ENCODE measurements around the gene SIGLEC9.

SIGLEC9 gene

DNA sequence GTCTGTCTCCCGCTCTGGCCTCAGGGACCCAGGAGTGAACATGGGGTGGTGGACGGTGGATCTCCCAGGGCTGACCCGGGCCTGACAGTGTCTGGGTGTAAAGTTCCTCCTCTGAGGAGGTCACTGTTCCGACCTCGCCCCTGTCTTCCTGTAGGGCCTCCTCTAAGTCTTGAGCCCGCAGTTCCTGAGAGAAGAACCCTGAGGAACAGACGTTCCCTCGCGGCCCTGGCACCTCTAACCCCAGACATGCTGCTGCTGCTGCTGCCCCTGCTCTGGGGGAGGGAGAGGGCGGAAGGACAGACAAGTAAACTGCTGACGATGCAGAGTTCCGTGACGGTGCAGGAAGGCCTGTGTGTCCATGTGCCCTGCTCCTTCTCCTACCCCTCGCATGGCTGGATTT is at the start of gene SIGLEC9:
Gene SIGLEC9 (plus strand): TSS at position 178 of the 400 bp plus-strand sequence. CDS start 69 bp downstream, at position 247.
- no peak for DNase-seq

DNA sequence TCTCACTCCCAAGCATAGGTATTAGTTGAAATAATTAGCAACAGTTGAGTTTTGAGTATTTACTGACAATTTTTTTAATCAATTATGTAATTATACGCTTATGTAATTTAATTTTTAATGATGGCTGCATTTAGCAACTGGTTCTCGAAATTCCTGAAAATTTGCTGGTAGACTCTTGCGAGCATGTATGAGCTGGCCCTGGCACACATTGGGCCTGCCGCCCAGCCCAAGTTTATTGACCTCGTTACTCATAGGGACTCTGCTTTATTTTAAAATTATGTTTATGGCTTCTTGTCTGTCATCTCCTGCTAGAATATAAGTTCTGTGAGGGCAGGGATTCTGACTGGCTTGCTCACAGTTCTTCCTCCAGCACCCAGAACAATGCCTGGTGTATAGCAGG is 48.7 kb upstream of the SIGLEC9 start:
- no peak for DNase-seq

DNA sequence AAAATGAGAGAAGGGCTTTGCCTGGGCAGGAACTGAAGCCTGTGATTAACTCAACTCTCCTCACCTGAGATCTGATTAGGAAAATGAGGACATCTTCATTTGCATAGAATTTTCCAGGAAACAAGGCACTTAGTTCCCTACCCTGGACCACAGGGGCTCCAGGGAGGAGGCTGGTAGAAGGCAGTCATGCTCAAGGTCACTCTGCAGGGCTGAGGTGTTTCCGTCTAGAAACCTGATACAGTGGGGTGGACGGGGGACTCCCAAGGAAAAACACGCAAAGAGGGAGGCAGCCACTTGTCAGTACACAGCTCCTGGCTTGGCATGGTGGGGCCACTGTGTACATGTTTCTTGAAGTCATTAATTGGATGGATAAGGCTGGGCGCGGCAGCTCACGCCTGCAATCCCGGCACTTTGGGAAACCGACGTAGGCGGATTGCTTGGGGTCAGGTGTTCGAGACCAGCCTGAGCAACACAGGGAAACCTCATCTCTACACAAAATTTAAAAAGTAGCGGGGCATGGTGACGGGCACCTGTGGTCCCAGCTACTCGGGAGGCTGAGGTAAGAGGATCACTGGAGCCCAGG is 48.0 kb upstream of the SIGLEC9 start:
- no peak for DNase-seq

DNA sequence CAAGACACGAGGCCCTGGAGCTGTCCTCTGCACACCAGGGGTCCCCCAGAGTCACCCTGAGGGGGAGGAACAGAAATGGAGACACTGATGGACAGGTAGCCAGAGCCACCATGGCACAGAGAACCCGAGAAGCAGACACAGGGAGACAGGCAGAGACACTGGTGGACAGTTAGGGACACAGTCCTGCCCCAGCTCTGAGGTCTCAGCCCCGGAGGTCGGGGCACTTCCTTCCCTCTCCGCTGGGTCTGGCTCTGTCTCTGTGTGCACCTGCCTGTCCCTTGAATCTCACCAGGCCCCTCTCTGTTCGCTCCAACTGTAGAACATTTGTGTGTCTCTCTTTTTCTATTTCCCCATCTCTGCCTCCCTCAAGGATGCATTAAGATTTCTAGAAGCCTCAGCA is 46.6 kb upstream of the SIGLEC9 start:
- no peak for DNase-seq

DNA sequence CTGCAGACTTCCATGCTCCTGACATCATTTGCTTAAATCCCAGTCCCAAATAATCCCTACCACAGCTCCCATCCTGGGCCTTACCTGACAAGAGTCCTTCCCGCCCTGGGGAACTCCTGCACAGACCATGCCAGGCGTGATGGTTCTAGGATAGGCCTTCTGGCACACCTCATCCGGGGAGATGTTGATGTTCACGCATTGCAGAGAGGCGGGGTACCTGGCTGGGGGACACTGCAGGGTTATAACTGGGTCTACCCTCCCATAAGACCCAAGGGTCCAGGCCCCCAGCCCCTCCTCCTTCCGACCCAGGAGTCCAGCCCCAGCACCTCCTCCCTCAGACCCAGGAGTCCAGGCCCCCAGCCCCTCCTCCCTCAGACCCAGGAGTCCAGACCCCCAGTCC is 46.0 kb upstream of the SIGLEC9 start:
- DNase-seq = no peak

DNA sequence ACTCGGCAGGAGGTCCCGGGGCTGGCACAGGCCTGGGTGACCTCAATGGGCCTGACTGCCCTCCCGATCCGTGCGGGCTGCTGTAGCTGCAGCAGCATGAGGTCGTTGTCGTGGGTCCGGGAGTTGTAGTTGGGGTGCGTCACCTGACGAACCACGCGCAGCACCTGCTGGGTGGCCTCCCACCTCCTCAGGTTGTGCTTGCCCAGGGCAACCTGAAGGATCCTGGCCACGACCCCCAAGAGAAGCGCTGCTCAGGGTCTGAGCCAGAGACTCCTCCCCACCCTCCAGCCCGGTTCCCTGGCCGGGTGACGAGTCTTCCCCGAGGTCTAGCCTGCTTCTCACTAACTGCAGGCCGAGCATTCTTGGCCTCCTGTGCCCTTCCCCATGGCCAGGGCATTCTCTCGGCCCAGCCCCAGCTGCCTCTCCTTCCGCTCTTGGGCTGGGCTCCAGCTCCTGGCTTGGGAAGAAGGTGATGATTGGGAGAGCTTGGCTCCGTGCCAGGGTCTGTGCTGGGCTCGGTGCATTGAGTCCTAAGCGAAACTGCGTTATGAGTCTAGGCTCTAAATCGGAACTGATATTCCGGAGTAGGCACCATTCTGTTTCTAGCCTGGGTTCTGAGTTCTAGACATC is 45.1 kb upstream of the SIGLEC9 start:
- DNase-seq = no peak

DNA sequence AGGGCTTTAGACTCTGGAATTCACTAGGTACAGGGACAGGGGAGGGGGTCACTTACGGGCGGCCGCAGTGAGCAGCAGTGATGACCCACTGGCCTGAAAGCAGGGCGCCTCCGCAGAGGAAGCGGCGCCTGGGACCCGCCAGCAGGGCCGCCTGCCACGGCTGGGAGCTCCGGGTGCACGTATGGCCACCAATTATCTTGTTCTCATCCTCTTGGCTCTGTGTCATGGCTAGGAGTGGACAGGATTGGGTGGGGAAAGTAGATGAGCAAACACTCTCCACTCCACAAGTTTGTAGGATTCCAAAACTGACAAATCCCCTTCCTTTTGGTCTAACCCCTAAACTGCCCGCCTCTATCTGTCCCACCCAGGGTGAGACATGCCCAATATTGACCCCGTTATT is 43.2 kb upstream of the SIGLEC9 start:
- no peak for DNase-seq

DNA sequence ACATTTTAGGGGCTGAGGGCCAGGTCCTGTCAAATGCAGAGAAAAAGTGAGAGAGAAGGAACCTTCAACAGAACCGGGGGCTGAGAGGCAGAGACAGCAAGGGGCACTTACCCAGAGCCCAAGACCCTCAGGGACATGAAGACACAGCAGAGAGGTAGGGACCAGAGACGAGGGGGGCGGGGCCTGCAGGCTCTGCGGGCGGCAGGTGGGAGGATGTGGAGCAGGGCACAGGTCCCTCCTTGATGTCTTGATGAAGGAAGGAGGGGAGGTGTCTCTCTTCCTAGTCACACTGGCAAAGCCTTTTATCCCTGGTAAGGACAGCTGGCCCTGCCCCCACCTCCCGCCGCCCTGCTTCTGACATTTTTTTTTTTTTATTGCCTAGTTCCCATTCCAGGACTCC is 42.1 kb upstream of the SIGLEC9 start, which contains the start of gene KLK14:
Gene KLK14 (minus strand): TSS at position 277 of the 400 bp plus-strand sequence. CDS start 273 bp downstream, at position 4.
- DNase-seq = no peak

DNA sequence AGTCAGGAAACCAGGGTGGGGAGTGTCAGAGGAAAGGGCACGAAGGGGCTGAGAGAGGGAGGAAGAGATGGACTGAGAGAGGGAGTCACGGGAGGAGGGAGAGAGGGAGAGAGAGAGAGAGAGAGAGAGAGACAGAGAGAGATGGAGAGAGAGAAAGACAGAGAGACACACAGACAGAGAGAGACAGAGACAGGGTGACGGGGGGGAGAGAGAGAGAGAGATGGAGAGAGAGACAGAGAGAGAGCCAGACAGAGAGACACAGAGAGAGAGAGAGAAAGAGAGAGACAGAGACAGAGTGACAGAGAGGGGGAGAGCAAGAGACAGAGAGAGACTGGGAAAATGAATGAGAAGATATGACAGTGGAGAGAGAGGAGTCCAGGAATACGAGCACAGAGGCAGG is 41.5 kb upstream of the SIGLEC9 start:
- DNase-seq = no peak

DNA sequence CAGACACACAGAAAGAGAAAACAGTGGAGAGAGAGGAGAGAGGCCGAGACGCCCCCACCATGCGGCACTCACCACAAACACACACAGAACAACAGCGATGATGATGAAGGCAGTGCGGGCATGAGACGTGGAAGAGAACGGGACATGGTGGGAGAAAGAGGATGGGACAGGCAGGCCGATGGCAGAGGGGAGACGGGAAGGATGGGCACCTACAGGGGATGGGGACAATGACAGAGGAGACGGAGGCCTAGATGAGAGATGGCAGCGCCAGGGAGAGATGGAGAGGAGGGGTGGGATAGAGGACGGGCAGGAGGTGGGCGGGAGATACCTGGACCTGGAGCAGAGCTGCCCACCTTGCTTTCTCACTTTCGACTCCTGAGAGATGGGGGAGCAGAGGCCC is 40.9 kb upstream of the SIGLEC9 start:
- DNase-seq = no peak

DNA sequence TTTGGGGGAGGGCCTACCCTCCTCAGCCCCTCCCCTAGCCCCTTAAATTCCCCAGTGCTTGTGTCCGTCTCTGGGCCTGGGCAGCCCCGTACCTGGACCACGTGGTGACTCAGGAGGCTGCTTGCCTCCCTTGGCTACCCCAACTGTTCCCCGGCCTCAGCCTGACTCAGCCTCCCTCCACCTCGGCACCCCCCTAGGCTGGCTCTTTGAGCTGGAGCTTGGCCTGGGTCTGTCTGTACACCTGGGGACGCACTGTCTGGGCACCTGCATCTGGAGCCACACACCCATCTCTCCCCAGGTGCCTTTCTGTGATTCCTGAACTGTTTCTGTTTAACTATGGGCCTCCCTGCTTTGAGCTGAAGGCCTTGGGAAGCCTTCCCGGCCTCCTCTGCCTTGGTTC is 40.2 kb upstream of the SIGLEC9 start:
- DNase-seq = no peak

DNA sequence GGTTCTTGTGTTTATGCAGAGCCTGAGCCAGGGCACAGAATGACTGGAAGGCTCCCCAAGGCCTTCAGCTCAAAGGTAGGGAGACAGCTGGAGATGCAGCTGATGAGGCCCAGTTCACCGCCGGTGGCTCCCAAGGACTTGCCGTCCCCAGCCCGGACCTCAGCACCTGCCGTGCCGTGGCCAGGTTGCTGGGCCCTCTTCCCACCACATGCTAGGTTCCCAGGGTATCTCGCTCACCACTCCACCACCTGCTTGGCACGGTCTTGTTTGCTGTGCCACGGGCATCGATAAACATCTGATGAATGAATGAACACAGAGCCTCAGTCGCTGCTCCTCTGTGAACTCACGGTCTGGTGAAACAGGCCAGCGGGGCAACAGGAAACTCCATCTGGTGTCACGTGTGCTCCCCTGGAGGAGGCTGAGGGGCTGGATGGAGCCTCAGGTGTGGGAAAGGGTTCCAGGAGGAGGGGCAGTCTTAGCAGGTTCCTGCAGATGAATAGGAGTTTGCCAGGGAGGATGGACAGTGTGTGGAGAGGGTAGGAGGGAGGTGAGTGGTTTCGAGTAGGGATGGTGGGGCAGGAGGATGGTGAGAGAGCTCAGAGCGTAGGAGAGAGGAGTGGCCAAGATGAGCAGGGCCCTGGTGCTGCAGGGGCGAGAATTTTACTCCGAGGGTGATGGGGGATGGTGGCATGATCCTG is 38.4 kb upstream of the SIGLEC9 start:
- no peak for DNase-seq

DNA sequence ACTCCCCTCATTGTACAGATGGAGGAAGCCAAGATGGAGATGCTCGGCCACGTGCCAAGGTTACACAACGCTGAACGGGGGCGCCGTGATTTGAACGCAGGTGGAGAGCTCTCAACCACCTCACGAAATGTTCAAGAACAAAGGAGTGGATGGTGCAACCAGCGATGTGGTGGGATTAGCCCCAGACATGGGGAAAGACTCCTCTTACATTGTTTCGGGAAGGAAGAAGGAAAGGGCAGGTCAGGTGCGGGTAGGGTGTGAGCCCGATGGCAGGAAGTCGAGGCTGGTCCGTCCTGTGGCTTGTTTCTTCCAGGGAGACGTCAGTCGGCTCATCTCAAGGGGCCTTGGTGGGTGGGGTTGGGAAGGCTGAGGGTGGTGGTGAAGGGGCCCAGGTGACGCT is 34.9 kb upstream of the SIGLEC9 start:
- DNase-seq = no peak

DNA sequence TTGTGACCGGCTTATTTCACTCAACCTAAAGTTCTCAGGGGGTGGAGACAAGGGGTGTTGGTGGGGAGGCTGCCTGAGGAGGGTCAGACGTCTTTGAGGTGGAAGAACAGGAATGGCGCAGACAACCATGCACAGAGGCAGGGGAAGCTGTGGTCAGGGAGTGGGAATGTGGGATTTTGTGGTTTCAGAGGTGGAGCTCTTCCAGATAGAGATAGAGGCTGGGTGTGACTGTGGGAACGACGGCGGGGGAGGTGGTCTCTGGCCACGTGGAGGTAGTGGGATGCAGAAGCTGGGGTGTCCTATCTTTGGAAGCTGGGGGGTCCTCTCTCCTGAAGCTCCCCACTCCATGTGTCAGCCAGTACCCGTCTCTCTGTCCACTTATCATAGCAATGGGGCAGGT is 34.2 kb upstream of the SIGLEC9 start:
- no peak for DNase-seq

DNA sequence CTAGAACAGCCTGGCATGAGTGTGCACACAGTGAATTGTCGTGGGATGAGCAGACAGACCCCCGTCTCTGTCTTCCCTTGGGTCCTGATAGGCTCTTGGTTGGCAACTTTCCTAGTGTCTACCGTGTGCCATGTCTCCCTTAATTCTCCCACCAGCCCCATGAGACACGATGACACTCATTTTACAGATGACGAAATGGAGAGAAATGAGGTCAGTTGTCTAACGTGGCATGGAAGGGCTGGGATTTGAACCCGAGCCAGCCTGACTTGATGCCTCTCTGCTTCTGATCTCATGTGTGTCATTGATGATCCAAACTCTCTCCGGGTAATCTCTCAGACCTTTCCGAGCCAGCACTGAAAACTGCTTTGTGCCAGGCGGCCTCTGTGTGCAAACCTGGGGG is 33.6 kb upstream of the SIGLEC9 start:
- no peak for DNase-seq

DNA sequence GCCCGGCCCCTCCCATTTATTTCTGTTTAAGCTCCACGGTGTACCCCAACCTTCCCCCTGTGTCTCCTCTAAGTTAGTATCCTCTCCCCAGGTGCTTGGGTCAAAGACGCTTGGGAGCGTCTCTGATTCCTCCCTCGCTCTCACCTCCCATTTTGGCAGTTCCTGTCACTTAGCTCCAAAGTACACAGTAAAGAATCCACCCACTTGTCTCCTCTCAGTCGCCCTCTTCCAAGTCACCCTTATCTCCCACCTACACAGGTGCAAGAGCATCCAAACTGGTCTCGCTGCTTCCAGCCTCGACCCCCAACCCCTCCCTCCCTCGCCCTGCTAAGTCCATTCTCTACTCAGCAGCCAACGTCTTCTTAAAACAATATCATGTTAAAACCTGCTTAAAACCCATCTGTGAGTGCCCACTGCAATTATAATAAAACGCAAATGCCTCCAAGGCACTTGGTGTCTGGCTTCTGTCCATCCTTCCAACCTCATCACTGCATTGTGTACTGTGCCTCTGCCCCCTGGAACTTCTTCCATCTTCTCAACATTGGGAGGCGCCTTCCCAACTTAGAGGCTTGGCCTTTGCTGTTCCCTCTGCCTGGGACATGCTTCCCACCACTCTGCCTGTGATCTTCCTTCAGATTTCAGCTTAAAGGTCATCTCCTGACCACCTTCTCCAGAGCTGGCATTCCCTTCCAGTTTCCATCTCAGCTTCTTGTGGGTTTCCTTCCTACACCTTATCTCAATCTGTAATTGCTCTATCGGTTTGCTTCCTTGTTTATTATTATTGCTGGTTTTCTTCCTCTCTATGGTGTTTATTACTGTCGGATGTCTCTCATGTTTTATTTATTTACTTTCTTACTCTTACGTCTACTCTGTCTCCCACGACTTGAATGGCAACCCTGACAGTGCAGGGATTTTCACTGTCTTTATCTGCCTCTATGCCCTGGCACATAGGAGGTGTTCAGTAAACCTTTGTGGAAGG is 32.5 kb upstream of the SIGLEC9 start:
- no peak for DNase-seq

DNA sequence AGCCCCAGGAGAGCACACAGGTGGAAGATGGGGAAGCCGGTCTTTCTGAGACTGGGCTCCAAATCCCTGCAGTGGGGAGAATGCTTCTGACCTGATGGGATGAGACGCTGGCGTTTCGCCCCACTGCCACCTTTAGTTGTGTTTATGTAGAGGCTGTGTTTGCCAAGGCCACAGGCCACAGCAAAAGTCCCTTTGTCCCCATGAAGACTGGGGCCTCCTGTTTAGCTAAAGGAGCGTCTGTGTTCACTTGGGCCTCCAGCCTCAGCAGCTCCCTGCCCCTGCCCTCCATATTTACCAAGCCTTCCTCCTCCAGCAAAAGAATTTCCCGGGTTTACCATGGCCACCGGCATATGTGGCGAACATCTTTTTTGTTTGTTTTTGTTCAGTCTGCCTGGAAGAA is 31.6 kb upstream of the SIGLEC9 start:
- DNase-seq = no peak

DNA sequence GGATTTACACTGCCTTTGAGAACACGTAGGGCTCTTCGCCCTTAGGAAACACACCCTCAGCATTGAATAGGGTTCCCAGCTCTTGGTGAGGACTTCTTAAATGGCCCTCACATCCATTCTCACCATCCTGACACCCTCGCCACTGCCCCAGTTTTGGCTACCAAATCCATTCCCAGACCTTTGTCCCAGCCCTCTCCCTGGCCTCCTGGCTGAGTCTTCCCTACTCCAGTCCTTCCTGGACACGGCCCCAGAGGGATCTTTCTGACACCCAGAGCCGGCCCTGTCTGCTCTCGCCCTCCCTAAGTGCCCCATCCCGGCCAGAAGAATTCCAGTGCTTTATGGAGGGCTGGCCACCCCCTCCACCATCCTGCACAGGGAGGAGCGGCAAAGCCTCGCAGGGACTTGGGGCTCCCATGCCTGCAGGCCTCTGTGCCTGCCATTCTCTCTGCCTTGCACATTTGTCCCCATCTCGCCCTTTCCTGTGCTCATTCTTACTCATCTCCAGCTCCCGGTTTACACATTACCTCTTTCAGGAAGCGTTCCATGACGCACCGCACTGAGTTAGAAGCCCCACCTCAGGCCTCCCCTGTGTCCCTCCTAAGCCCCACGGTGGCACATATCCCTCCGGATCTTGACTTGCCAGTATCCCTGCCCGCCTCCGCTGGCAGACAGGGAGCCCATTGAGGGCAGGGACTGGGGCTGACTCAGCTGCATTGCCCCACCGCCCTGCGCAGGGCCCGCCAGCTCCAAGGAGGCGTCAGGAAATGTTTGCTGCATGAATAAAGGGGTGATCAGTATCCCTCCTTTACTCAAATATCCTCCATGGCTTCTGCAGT is 31.0 kb upstream of the SIGLEC9 start:
- no peak for DNase-seq

DNA sequence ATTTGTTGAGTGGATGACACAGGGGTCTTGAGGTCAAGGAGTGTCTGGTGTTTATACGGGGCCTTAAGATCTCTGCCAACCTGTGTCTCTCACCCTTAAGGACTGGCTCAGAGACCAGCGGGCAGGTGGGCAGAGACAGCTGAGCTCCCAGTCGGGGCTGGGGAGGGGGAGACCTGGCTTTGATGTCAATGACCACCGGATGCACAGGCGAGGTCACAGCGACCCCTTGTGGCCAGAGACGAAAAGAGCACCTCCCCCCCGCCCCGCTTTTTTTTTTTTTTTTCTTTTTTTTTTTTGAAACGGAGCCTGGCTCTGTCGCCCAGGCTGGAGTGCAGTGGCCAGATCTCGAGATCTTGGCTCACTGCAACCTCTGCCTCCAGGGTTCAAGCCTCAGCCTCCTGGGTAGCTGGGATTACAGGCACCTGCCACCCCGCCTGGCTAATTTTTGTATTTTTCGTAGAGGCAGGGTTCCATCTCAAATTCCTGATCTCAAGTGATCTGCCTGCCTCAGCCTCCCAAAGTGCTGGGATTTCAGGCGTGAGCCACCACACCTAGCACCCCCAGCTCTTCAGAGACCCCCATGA is 29.9 kb upstream of the SIGLEC9 start:
- peak; percentile 45 for DNase-seq

DNA sequence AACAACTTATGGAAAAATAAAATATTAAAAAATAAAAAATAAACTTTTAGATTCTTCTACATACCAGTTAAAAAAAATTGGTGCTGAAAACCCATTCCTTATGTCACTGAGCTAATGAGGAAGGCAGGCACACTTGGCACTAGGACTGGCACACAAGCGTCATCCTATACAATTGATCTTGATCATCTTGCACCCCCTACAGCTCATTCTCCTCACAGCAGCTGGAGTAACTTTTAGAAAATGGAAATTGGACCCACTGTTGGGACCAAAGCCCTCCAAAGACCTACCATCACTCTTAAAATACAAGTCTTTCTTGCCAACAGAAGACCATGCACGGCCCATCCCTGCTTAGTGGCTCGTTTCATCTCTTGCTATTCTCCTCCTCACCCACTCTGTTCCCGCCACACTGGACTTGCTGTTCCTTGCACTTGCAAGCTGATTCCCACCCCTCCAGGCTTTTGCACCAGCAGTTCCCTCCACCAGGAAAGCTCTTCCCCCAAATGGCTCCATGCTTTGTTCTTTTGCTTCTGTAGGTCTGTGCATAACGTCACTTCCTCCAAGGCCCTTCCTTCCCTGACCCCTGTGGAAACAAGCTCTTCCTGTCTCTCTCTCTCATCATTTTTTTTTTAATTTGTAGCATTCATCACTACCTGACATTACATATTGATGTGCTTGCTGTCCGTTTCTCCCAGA is 28.1 kb upstream of the SIGLEC9 start:
- DNase-seq = no peak

DNA sequence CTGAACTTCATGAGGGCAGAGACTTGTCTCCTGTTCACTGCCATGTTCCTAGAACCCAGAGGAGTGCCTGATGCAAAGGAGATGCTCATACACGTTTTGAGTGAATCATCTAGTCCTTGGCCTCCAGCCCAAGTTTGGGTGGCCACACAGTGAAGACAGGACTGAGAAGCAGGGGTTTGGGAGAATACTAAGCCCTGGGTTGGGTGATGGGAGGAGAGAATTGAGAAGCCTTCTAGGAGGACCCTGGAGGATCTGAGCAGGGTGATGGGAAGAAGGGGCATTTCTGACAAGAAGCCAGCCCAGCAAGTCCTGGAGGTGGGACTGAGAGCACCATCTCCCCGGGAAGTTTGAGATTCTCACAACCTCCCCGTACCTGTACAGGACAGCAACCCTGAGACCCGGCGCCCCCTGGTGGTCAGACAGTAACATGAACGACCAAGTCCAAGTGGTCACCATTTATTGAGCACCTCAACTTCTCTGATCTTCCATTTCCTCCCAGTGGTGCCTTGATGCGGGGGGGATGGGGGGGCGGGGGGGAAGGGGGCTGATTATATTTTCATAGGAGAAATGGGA is 27.5 kb upstream of the SIGLEC9 start:
- peak; percentile 84 for DNase-seq
